ENCODE data around the gene PIGBOS1.
"Not testable (repeated sequence)": the region's sequence is repeated elsewhere in the genome, so short reads cannot be mapped to it uniquely, and the experiment has no call there.

PIGBOS1 gene

DNA sequence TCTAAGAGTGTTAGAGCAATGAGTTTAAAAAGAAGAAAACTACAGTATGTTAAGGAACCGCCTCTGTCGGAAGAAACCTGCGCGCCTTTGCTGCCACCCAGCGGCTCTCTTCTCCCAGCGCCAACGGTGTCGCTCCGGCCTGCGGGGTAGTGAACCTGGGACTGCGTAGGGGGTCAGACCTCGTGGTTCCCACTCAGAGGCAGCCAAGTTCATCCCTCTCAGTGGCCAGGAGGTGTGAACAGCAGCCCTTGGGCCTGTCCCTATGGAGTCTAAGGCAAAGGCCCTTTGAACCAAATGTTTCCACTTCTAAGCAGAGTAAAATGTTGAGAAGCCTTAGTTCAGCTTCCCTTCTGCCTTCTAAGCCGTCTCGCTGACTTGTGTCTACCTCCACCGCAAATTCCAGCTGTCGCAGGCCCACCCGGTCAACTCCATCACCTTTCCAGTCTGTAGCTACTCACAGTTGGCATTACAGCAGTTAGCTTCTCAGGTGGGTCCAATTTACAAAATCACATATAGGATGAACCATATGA lies 28.3 kb downstream of the PIGBOS1 start:
- peak; percentile 89 for DNase-seq

DNA sequence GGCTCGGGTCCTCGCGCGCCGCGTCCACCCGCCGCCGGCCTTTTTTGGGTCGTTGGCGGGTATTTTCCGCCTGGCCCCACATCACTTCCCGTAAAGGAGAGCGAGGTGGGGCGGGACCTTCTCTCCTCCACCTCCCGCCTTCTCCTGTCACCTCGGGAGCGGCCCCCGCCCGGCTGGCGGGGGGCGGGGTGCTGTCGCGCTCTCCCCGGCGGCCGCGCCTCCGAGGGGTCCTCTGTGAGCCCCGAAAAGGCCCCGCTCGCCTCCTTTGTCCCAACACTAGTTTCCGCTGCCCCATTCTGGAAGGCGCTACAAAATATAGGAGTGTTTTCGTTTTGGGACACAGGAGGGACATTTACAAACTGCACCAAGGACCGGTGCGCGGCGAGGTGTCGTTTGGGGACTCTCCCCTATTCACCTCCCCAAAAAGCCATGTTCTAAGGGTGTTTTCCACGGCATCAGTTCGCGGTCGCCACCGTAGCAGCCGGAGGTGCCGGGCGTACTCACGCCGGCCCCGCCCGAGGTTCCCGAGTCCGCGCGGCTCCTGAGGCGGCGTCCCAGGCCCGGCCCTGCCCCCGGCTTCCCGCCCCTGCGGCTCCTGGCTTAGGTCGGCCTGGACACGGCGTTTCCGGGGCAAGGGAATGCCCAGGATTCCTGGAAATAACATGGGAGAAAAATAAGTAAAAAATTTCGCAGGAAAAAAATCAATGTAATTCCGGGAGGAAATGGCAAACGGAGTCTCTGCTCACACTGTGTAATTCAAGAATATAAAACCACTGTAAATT lies 29.0 kb downstream of the PIGBOS1 start, which contains the start of gene RAB27A:
Gene RAB27A, minus strand, starts transcription at position 68 of the 782 bp plus-strand sequence. CDS start 54,879 bp downstream, outside the sequence.
- DNase-seq = peak; percentile 90

DNA sequence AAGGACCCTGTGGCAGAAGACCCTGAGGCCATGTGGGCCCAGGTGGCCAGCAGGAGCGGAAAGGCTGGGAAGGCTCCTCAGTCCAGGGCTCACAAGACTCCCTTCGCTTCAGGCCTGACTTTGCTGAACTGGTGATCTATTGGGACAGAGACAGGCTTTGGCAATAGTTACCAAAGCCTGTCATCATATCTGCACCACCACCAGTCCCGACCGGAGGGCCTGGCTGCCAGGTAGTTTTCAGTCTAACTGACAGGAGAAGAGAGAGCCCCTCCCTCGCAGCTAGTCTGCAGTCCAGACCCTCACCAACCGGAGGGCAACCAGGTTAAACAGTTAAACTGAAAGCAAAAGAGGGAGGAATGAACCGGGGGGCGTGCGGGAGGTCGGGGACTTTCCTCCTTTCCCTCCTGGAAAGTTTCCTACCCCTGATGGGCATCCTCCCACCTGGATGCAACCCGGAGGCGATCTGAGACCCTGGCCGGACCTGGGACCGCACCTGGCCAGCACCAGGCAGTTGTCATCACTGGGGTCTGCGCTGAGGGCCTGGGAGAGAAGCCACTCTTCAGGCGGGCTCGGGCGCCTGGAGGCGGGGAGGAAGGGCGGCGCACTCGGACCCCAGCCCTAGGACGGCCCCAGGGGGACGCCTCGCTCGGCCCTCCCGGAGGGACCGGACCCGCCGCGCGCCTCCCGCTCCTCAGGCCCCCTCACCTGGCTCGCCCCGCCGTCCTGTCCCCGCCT lies 29.7 kb downstream of the PIGBOS1 start:
- peak; percentile 56 for DNase-seq

DNA sequence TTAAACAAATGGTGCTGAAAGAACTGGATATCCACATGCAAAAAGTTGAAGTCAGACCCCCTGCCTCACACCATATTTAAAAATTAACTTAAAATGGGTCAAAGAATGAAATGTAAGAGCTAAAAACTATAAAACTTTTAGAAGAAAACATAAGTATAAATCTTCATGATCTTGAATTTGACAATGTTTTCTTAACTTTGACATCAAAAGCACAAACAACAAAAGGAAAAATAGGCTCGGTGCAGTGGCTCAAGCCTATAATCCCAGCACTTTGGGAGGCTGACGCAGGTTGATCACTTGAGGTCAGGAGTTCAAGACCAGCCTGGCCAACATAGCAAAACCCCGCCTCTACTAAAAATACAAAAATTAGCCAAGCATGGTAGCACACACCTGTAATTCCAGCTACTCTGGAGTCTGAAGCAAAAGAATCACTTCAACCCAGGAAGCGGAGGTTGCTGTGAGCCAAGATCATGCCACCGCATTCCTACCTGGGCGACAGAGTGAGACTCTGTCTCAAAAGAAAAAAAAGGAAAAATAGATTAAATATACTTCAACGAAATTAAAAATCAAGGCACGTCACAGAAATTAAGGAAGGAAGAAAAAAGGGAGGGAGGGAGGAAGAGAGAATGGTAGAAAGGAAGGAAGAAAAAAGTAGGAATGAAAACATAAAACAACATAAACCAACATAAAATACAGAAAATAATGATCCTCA lies 30.8 kb downstream of the PIGBOS1 start:
- no peak for DNase-seq

DNA sequence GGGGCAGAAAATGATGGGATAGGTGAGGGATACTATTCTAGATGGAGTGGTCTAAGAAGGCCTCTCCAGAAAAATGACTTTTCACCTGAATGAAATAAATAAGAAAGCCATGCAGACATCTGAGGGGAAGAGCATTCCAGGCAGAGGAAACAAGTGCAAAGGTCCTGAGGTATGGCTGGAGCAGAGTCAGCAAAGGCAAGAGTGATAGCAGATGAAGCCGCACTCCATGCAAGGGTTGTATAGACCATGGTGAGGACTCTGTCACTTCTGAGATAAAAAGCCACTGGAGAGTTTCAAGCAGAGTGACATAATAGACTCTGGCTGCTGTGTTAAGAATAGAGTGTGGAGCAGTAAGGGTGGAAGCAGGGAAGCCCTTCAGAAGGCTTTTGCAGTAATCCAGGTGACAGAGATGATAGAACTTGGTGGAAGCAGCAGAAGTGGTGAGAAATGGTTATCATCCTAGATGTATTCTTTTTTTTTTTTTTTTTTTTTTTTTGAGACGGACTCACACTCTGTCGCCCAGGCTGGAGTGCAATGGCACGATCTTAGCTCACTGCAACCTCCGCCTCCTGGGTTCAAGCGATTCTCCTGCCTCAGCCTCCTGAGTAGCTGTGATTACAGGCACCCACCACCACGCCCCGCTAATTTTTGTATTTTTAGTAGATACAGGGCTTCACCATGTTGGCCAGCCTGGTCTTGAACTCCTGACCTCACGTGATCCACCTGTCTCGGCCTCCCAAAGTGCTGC lies 32.3 kb downstream of the PIGBOS1 start:
- not testable (repeated sequence) for DNase-seq

DNA sequence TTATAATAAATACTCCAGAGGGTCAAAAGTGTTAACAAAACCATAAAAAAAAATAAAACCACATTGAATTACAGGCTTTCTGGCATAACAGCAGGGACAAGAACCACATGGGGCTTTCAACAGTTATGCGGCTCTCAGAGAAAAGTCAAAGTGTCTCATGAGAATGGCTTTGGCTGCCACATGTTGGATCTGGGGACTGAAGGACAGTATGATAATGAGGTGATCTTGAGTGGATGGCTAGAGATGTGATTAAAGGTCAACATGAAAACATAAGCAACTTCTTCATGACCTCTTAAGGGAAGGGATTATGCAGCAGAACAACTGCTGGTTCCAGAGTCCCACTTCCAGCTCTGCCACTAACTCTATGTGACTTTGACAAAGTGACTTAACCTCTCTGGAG lies 34.5 kb downstream of the PIGBOS1 start:
- no peak for DNase-seq

DNA sequence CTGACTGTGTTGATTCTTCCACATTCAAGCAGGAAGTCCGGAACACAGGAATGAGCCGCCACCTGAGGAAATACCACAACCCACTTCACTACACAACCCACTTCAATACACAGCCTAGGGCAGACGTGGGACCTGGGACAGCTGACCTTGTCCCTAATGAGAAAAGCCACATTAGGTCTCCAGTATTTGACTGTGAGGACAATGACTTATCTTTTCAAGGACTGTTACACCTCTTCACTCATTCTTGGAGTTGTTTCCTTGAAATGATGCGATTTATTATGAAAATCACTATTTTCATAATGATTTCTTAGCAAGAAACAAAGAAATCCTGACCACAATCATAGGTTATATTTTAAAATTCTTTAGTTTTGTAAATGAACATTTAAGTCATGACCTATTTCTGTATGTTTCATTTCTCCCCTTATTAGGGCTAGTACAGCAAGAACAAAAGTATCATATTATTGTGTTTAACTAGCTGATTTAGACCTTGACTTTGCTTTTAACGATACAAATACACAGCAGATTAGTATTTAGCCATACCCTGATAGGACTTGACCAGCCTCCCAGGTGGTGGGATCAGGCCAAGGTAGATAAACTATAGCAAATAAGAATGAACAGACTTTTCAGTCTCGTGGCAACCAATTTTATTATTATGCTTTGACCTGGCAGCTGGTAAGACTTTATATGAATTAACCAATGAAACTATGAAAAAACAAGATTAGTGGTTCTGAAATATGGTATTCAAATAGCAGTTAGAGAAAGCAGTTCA lies 35.4 kb downstream of the PIGBOS1 start:
- DNase-seq = no peak

DNA sequence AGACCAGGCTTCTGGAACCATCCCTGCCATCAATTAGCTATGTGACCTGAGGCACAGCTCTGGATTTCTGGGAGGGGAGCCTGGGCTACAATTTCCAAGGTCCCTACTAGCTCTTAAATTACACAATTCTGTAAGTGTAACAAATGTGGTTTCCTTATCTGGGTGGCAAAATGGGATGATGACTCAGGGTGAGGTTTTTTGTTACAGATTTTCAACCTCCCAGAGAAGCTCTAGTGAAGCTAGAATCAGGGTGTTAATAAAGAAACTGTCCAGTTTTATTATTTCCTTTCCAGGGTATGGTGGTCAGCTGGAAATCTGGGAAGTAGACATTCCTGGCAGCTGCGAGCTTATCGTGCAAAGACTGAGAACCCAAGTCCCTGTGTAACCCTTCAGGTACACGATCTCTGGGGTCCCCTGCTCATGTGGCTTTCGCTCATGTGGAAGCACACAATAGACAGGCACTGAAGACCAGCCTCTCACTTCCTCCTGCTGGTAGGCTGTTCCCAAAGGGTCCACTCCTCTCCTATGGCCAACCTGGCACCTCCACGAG lies 36.6 kb downstream of the PIGBOS1 start:
- DNase-seq = peak; percentile 56

DNA sequence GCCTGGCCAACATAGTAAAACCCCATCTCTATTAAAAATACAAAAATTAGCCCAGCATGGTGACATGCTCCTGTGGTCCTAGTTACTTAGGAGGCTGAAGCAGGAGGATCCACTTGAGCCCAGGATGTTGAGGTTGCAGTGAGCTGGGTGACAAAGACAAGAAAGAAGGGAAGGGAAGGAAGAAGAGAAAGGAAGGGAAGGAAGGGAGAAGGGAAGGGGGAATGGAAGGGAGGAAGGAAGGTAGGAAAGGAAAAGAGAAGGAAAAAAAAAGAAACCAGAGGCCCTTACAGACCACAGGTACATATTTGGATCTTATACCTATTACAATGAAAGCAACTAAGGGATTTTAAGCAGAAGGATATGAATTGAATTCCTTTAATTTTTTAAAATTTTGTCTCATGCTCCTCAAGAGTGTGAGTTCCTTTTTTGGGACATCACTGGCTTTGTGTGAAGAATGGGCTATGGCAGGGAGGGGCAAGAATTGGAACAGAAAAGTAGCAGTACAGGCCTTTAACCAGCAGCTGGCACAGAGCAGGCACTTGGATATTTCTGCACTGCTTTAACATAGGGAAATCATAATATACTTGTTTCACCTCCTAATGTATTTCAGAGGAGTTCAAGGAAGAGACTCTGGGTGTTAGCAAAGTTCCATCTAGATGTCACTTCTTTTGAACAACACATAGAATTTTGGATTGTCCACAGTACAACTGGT lies 37.2 kb downstream of the PIGBOS1 start:
- DNase-seq = no peak

DNA sequence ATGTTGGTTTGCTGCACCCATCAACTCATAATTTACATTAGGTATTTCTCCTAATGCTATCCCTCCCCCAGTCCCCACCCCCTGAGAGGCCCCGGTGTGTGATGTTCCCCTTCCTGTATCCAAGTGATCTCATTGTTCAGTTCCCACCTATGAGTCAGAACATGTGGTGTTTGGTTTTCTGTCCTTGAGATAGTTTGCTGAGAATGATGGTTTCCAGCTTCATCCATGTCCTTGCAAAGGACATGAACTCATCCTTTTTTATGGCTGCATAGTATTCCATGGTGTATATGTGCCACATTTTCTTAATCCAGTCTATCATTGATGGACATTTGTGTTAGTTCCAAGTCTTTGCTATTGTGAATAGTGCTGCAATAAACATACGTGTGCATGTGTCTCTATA lies 38.3 kb downstream of the PIGBOS1 start:
- DNase-seq = peak; percentile 49

DNA sequence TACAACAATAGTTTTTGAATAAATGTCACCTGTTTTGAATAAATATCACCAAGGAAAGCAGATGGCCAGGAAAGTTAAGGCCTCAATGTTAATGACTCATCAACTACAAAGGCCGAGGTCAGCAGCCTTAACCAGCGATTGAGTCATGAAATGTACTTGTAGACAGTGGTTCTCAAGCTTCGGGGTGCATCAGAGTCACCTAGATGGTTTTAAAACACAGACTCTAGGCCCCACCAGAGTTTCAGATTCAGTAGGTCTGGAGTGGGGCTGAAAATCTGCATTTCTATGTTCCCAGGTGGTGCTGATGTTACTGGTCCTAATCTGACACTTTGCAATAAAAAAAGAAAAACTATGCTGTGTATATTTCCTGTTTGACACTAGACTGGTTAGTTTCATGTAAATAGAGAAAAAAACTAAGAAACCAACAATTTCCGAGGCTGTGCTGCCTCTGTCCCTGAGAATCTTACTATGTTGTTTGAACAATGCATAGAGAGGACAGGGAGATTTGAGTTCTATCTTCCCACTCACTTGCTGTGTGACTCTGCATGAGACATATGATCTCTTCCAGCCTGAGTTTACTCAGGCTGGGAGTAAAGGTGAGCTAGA lies 39.1 kb downstream of the PIGBOS1 start:
- peak; percentile 74 for DNase-seq

DNA sequence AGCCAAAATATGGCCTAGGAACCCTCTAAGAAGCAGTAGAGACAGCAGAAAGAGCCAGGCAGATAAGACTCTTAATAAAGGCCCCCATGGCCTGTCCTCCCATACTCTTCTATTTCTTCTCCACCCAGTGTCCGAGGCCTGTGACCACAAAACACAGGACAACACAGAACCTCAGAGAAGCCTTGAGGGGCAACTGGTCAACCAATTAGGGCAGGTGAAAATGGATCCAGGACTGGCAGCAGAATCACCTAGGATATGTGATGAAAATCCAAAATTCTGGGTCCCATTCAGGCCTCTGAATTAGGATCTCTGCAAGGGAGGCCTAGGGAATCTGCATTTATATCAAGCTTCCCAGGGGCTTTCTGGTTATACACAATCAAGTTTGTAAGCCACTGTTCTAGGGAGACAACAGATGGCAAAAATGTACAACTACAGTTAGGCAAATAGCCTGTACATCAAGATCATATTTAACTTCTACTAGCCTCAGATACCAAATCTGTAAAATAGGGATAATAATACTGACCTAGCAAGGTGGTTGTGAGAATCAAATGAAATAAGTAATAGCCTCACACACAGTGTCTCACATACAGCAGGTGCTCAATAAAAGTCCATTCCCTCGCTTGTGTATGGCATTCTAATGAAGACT lies 39.7 kb downstream of the PIGBOS1 start:
- DNase-seq = no peak

DNA sequence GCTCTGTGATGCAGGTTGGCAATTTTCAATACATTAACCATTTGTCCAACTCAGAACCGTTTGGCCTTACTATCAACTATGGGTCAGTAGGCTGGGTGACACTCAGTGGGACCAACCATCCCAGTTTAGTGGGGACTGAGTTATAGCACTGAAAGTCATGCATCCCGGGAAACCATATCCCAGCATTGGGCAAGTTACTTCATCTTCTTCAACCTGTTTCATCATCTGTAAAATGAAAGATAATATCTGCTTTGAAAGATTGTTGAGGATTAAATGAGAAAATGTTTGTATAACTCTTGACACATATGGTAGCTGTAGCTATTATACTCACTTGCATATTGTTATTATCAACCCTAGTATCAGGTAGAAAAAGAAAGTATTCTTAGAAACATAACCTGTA lies 41.2 kb downstream of the PIGBOS1 start:
- DNase-seq = no peak

DNA sequence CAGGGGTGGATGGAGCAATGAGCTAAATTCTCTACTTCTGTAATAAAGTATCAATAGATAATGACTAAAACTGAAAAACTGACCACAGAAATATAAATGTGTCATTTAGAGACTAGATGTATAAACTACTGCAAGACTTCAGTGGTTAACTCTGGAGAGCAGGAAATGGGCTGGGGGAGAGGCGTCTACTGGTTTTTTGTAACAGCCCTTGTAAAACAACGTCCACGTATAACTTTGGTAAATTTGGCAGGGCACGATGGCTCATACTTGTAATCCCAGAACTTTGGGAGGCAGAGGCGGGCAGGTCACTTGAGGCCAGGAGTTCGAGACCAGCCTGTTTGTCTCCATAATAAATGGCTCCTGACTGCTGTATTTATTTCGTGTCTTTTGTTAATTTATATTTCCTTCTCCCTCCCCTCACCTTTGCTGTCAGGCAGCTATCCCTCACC lies 41.8 kb downstream of the PIGBOS1 start:
- peak; percentile 78 for DNase-seq

DNA sequence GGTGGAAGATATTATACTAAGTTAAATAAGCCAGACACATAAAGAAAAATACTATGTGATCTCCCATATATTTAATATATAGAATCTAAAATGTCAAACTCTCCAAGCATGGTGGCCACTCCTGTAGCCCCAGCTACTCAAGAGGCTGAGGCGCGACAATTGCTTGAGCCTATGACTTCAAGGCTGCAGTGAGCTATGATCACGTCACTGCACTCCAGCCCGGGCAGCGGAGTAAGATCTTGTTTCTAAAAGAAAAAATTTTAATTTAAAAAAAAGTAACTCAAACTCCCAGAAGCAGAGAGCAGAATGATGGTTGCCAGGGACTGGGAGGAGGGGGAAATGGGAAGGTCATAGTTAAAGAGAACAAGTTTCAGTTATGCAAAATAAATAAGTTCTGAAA lies 42.6 kb downstream of the PIGBOS1 start:
- no peak for DNase-seq

DNA sequence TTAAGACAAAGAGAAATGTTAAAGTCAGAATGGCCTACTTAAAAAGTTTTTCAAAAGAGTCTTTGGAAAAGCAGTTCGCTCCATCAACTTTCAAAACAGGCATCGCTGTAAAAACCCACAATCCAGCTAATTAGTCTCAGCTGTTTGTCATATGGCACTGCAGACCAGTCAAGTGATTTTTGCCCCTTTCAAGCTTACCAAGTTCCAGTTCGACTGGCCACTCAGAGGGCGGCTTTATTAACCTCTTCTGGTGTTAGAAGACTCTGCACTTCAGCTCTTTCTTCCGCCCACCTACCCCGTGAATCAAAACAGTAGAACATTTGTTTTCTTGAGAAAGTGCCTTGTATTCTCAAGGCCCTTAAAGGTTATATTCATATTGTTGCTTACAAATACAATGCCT lies 48.6 kb downstream of the PIGBOS1 start:
- no peak for DNase-seq

DNA sequence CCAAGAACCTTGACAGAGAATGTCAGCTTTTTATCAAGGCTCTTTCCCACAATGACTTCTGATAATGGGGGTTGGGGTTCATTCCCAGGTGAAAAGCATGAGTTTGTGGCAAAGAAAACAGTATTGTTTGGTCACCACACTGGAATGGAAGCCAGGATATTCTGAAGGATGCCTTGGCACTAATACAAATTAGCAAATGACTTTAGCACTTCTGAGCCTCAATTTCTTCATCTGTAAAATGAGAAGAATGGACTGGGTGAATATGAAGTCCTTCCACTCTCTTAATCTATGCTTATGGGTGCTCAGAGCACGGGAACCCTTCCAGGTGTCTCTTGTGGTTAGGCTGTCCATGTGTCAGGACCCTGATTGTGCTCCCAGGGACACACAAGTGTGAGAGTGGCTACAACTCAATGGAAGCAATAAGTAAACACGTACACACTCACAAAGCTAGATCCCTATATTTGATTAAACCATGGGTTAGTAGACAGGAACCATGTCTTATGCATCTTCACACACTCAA lies 50.7 kb downstream of the PIGBOS1 start:
- no peak for DNase-seq

DNA sequence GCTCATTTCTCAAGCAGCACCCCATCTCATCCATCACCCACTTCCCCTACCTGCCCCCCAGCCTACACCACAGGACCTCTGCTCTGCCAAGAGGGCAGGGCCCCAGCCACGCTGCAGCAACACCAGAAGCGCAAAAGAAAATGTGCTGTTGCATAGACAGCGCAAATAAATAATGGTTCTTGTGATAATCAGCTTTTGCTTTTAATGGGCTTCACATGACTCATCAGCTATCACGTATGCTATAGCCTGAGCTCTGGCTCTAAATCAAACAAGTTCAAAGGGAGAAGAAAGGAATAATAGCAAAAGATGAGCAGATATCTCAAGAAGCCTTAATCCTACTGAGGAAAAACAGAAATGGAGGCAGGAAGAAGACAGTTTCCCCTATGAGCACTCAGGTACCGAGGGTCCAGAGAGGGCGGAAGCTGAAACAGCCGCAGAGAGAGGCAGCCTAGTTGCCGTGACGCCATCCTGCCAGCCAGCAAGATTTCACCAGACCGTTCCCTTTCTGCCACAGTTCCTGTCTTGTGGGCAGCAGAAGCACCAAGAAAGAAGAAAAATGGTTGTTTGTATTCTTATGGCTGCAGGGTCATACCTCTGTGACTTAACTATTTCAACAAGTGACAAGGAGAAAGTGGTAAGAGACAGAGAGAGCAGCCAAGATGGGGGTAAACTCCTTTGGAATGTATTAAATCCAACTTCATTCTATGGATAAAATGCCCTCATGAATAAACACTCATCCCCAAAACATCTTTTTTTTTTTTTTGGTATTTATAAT lies 51.3 kb downstream of the PIGBOS1 start:
- peak; percentile 82 for DNase-seq
